K562 (cell line): Measurements from ENCODE around the gene EFEMP2. TPM values are rescaled to one million over a fixed set of nuclear protein-coding genes. Genes with fewer than 3 reads are reported as not detected.

Experiments
- CBFA2T2 ChIP-seq: fragments of 450-650 bp; conservative IDR thresholded peaks from 2 replicates; pipeline ENCODE4 v1.6.1; 2017; ENCODE audit warnings: mild to moderate bottlenecking
- CXXC5 ChIP-seq: fragments of 250-450 bp; sonication (Bioruptor Pico); IDR thresholded peaks from 2 replicates; pipeline ENCODE4 v1.8.0; 2022; ENCODE audit warnings: inconsistent platforms, mild to moderate bottlenecking, moderate library complexity
- KAT7 ChIP-seq: sonication (generic); formaldehyde crosslinking; IDR thresholded peaks from 2 replicates; pipeline ENCODE4 v1.8.0; 2022; ENCODE audit warnings: missing genetic modification reagents, mild to moderate bottlenecking, borderline replicate concordance
- LCOR ChIP-seq: sonication (generic); formaldehyde crosslinking; IDR thresholded peaks from 2 replicates; pipeline ENCODE4 v1.8.0; 2022; ENCODE audit warnings: mild to moderate bottlenecking, missing genetic modification reagents
- MIER1 ChIP-seq: fragments of 450-650 bp; IDR thresholded peaks from 2 replicates; pipeline ENCODE4 v1.6.1; 2016; ENCODE audit warnings: antibody characterized with exemption, mild to moderate bottlenecking, low read depth
- ZEB2 ChIP-seq: fragments of 450-650 bp; IDR thresholded peaks from 2 replicates; pipeline ENCODE4 v1.6.1; 2016
- polyA plus RNA-seq, 8 experiments: library from polyadenylated mRNA; depleted of rRNA in 4 of 8; stranded (reverse) in 5 of 8; unstranded in 3 of 8; fragments of >200 nt; fragmentation: Nextera tagmentation in 2 of 8; fragmentation: Illumina TruSeq in 1 of 8; extraction: Ambion mirVana in 2 of 8; extraction: Trizol in 1 of 8; gene quantifications; 2 replicates each; pipeline versions ENCODE4 v1.2.1 to v1.2.3, GENCODE V29; 2011 to 2014; ENCODE audit warnings: inconsistent platforms in 1 of 8, missing spikeins in 1 of 8
- total RNA-seq, 7 experiments: library from RNA; depleted of rRNA in 6 of 7; stranded (reverse); fragments of >200 nt in 6 of 7; fragmentation: Illumina TruSeq in 2 of 7; extraction: Trizol in 2 of 7; gene quantifications; 2 replicates each; pipeline versions ENCODE4 v1.2.1 to v1.2.3, GENCODE V29; 2011 to 2021; ENCODE audit warnings: low replicate concordance in 1 of 7
- TF ChIP-seq, protein P1 (sequence below): fragments of 150-350 bp; conservative IDR thresholded peaks from 2 replicates; pipeline ENCODE4 v1.6.1; 2014; ENCODE audit warnings: low read length
- TF ChIP-seq, protein P2 (sequence below): fragments of 250-450 bp; sonication (Bioruptor Pico); IDR thresholded peaks from 2 replicates; pipeline ENCODE4 v1.5.0; 2022; ENCODE audit warnings: mild to moderate bottlenecking

The EFEMP2 gene
- total and polyA plus RNA-seq, 9 of the 15 experiments (the other 6 are each of a cell fraction or from before 2014, with no cell fraction given) = 0.07 to 2.9 (median 0.69) TPM; not detected in 1

DNA sequence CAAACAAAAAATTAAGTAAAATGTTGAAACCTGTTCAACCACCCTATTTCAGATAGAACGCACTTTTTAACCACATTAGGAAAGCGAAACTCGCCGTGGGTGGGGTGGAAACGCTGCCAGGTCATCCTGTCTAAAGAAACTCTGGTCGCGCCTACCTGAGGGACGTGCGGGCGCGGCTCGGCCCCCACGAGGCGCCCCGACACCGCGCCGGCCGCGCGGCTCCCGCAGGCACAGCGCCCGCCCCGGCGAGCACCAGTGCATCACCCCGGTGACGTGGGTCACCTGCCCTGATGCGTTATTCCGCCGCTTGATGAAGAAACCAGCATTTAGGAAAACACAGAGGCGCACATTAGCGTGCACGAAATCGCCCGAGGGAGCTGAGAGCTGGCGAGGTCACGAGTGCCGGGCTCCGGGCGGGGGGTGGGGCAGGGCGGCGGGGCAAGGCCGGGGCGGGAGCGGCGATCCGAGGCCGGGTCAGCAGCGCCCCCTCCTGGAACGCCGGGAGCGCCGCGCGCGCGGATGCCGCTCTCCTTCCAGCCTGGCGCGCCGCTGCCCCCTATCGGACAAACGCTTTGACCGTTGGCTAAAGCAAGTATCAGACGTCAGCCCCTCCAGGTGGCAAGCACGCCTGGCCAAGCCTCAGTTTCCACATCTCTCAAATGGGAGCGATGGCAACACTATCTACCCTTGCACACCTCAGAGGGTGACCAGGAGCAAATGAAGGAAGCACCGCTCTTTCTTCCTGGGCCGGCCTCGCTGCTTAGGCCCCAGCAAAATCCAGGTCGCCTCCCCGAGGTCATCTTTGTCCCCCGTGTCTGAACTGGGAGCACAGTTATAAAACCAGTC lies 54.5 kb downstream of the EFEMP2 start (continued):
- TF ChIP-seq, protein P1, sequence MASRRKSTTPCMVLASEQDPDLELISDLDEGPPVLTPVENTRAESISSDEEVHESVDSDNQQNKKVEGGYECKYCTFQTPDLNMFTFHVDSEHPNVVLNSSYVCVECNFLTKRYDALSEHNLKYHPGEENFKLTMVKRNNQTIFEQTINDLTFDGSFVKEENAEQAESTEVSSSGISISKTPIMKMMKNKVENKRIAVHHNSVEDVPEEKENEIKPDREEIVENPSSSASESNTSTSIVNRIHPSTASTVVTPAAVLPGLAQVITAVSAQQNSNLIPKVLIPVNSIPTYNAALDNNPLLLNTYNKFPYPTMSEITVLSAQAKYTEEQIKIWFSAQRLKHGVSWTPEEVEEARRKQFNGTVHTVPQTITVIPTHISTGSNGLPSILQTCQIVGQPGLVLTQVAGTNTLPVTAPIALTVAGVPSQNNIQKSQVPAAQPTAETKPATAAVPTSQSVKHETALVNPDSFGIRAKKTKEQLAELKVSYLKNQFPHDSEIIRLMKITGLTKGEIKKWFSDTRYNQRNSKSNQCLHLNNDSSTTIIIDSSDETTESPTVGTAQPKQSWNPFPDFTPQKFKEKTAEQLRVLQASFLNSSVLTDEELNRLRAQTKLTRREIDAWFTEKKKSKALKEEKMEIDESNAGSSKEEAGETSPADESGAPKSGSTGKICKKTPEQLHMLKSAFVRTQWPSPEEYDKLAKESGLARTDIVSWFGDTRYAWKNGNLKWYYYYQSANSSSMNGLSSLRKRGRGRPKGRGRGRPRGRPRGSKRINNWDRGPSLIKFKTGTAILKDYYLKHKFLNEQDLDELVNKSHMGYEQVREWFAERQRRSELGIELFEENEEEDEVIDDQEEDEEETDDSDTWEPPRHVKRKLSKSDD = 0 out of 2 replicates have a peak, but pooled peaks have one; percentile 72
- peak; percentile 64 for TF ChIP-seq KAT7 (CRISPR knock-in tag)
- TF ChIP-seq, protein P2, sequence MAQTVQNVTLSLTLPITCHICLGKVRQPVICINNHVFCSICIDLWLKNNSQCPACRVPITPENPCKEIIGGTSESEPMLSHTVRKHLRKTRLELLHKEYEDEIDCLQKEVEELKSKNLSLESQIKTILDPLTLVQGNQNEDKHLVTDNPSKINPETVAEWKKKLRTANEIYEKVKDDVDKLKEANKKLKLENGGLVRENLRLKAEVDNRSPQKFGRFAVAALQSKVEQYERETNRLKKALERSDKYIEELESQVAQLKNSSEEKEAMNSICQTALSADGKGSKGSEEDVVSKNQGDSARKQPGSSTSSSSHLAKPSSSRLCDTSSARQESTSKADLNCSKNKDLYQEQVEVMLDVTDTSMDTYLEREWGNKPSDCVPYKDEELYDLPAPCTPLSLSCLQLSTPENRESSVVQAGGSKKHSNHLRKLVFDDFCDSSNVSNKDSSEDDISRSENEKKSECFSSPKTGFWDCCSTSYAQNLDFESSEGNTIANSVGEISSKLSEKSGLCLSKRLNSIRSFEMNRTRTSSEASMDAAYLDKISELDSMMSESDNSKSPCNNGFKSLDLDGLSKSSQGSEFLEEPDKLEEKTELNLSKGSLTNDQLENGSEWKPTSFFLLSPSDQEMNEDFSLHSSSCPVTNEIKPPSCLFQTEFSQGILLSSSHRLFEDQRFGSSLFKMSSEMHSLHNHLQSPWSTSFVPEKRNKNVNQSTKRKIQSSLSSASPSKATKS = no peak
- 0 out of 2 replicates have a peak, but pooled peaks have one; percentile 44 for TF ChIP-seq MIER1
- no peak for TF ChIP-seq CBFA2T2
- peak; percentile 87 for TF ChIP-seq CXXC5 (CRISPR knock-in tag)
- TF ChIP-seq LCOR (CRISPR knock-in tag) = peak; percentile 79; the same call in 1 of the 2 replicates
- TF ChIP-seq ZEB2 = no peak
